ENCODE results near the gene TBC1D16.

Gene TBC1D16

GRCh38 chr17:80035687-80035936 is at the start of gene TBC1D16:
Gene TBC1D16 (minus strand): TSS chr17:80035872. CDS start chr17:80013547, 22,325 bp downstream.
- DNase-seq = no peak
- peaks cover 0 to 7% (median 0%) of the 10 kb centered on the region in 3 donors for H3K36me3 ChIP-seq
- H3K27ac ChIP-seq = peak within 1 kb of the TSS; percentile 85 to 91
- no peaks in the 10 kb centered on the region for H3K9me3 ChIP-seq
- H3K4me1 ChIP-seq = peaks cover 0 to 34% (median 15%) of the 10 kb centered on the region in 4 donors
- intact Hi-C loops (cut with DNase I; ENCODE audit: low total_unique reads) = no loop called here
- no peaks in the 10 kb centered on the region for H3K27me3 ChIP-seq
- TF ChIP-seq CTCF (IDR thresholded peaks at IDR 0.05) = no peak
- peak within 1 kb of the TSS; percentile 69 to 71 for H3K4me3 ChIP-seq

GRCh38 chr17:80084773-80085172 is 49.1 kb upstream of the TBC1D16 start:
- H3K36me3 ChIP-seq = peaks cover 0 to 8% (median 0%) of the 10 kb centered on the region in 3 donors
- no peaks in the 10 kb centered on the region for H3K9me3 ChIP-seq
- H3K27me3 ChIP-seq = no peaks in the 10 kb centered on the region
- intact Hi-C loops (cut with DNase I; ENCODE audit: low total_unique reads) = no loop called here
- H3K4me3 ChIP-seq = no peak overlapping the region
- H3K27ac ChIP-seq = no peak overlapping the region
- no peak for TF ChIP-seq CTCF (IDR thresholded peaks at IDR 0.05)
- no peak for DNase-seq
- peaks cover 0 to 9% (median 7%) of the 10 kb centered on the region in 4 donors for H3K4me1 ChIP-seq

GRCh38 chr17:80083136-80083661 is 47.5 kb upstream of the TBC1D16 start:
- Histone ChIP-seq H3K36me3 (peaks cover 0 to 5% (median 0%) of the 10 kb centered on the region in 3 donors), H3K27ac (no peak overlapping the region), H3K4me1 (peaks cover 0 to 9% (median 7%) of the 10 kb centered on the region in 4 donors), H3K4me3 (no peak overlapping the region), H3K27me3 (no peaks in the 10 kb centered on the region), H3K9me3 (no peaks in the 10 kb centered on the region)
- DNase-seq = no peak
- intact Hi-C loops (cut with DNase I; ENCODE audit: low total_unique reads) = no loop called here
- no peak for TF ChIP-seq CTCF (IDR thresholded peaks at IDR 0.05)

GRCh38 chr17:80082403-80083135 is 46.9 kb upstream of the TBC1D16 start:
- peak; percentile 68 to 82 for TF ChIP-seq CTCF (IDR thresholded peaks at IDR 0.05)
- H3K4me3 ChIP-seq = no peak overlapping the region
- intact Hi-C loops (cut with DNase I; ENCODE audit: low total_unique reads) = no loop called here
- peak; percentile 77 to 81 for DNase-seq
- H3K27ac ChIP-seq = peak overlapping the region in 1 of 2 donors; percentile 15
- peaks cover 0 to 9% (median 7%) of the 10 kb centered on the region in 4 donors for H3K4me1 ChIP-seq
- H3K27me3 ChIP-seq = no peaks in the 10 kb centered on the region
- peaks cover 0 to 5% (median 0%) of the 10 kb centered on the region in 3 donors for H3K36me3 ChIP-seq
- H3K9me3 ChIP-seq = no peaks in the 10 kb centered on the region

- intact Hi-C loops (cut with DNase I; ENCODE audit: low total_unique reads) = no loop called here
- peaks cover 0 to 9% (median 7%) of the 10 kb centered on the region in 4 donors for H3K4me1 ChIP-seq
- DNase-seq = no peak
- TF ChIP-seq CTCF (IDR thresholded peaks at IDR 0.05) = no peak
- no peak overlapping the region for H3K27ac ChIP-seq
- H3K27me3 ChIP-seq = no peaks in the 10 kb centered on the region
- no peaks in the 10 kb centered on the region for H3K9me3 ChIP-seq
- H3K4me3 ChIP-seq = no peak overlapping the region
- peaks cover 0 to 5% (median 0%) of the 10 kb centered on the region in 3 donors for H3K36me3 ChIP-seq
These were observed 45.9 kb upstream of the TBC1D16 start for GRCh38 chr17:80081596-80081995.
